Pancreas (tissue), 10 donors: ENCODE measurements around the gene ARL8A. TPM values are rescaled to one million over a fixed set of nuclear protein-coding genes. Genes with fewer than 3 reads are reported as not detected.
A peak's percentile ranks its signal among the peaks of the same experiment; 100 is the strongest.

Experiments used
- ATAC-seq, 4 donors: fragments of 200-7000 bp; cut with Tn5 transposase; one replicate each; pipeline versions ENCODE4 v1.8.0 to v1.9.1; 2020; ENCODE audit warnings: mild to moderate bottlenecking in 4 of 4, moderate library complexity in 4 of 4
- DNase-seq, 6 donors: peaks; one replicate each; pipeline ENCODE4 v3.0.0-alpha.2; 2020
- FAIRE-seq: peaks from 2 replicates; lab custom pipeline; 2012; peaks lifted over from hg19 to GRCh38; lab: Jason Lieb, UNC
- H3K27ac ChIP-seq, 4 donors: fragments of 200-600 bp; sonication (generic); 1 replicate in 3 of 4; 2 replicates in 1 of 4; pipeline versions ENCODE4 v1.5.0 to v1.8.0; 2020
- H3K27me3 ChIP-seq, 4 donors: fragments of 200-600 bp; one replicate each; pipeline ENCODE4 v1.8.0; 2021
- H3K36me3 ChIP-seq, 3 donors: fragments of 200-600 bp; sonication (generic) in 1 of 3; one replicate each; pipeline versions ENCODE4 v1.5.0 to v1.8.0; 2020 to 2021
- H3K4me1 ChIP-seq, 3 donors: fragments of 200-600 bp; one replicate each; pipeline ENCODE4 v1.8.0; 2021
- H3K4me3 ChIP-seq, 4 donors: fragments of 200-600 bp; sonication (generic) in 2 of 4; one replicate each; pipeline versions ENCODE4 v1.5.0 to v1.8.0; 2020 to 2021
- H3K9me3 ChIP-seq, 4 donors: fragments of 200-600 bp; one replicate each; pipeline ENCODE4 v1.8.0; 2021
- CTCF ChIP-seq, 4 donors: fragments of 200-600 bp; sonication (generic) in 3 of 4; IDR thresholded peaks; one replicate each; pipeline versions ENCODE4 v1.5.0 to v1.8.0; 2021; ENCODE audit warnings: antibody characterized with exemption in 4 of 4
- WGBS, 2 donors: extraction: QIAGEN DNeasy Blood & Tissue Kit; methylation state at CpG; one replicate each; pipeline ENCODE4 v1.1.7; 2013; 5-methylcytosine and 5-hydroxymethylcytosine counted together
- intact Hi-C, 3 donors: fragments of 100-400 bp; cut with DNase I; formaldehyde crosslinking; loops; one replicate each; pipeline versions ENCODE4 v1.11.1 to v1.14.2; 2022
- polyA plus RNA-seq, 2 donors: library from polyadenylated mRNA; stranded (reverse); fragments of 200-250 nt; gene quantifications; one replicate each; pipeline ENCODE4 v1.2.3, GENCODE V29; 2013
- total RNA-seq, 6 donors: library from RNA; stranded (reverse); fragmentation: NEBNext Ultra II Directional in 4 of 6; extraction: Animal tissue kit (Norgen Biotek cat#: 25700) in 4 of 6; gene quantifications; one replicate each; pipeline versions ENCODE4 v1.2.1 to v1.2.4, GENCODE V29; 2021 to 2023
- donor health status: healthy with polysubstance abuse.
- donor health status: DM: no; HTN: no; CAD: no; lungs with moderate emphysema.
- donor health status: DM: no; HTN: no; CAD: no.
- donor health status: control.
- donor health status: control.
- donor health status: Bipolar disorder and iron deficiency.
- donor health status: DM: yes; HTN: yes; CAD: no.
- donor health status: DM: no; HTN: no; CAD: no.
- donor health status: DM: no; HTN: no; CAD: no.
- donor health status: DM: yes; HTN: yes; CAD: no.

The ARL8A gene
- total and polyA plus RNA-seq, 8 donors, result 14.8 to 30.4 (median 22.1) TPM

GRCh38 chr1:202134645-202135172 is 9.8 kb downstream of the ARL8A start:
- H3K27me3 ChIP-seq, result no peaks in the 10 kb centered on the region
- intact Hi-C loops, result no loop called here
- H3K4me1 ChIP-seq, result no peaks in the 10 kb centered on the region
- ATAC-seq, result peak in 3 of 4 donors; percentile 13 to 21 (median 15)
- H3K9me3 ChIP-seq, result no peaks in the 10 kb centered on the region
- DNase-seq, result peak in 2 of 6 donors; percentile 46 to 49
- WGBS, 2 donors, result 37 to 56% methylated on average over 13 of the region's 13 CpGs
- H3K36me3 ChIP-seq, result peaks cover 0 to 4% (median 0%) of the 10 kb centered on the region in 3 donors
- no peak overlapping the region for H3K4me3 ChIP-seq
- H3K27ac ChIP-seq, result peak overlapping the region in 3 of 4 donors; percentile 18 to 44 (median 28)
- no peak for TF ChIP-seq CTCF (IDR thresholded peaks at IDR 0.05)
- FAIRE-seq, result no peak

- no peaks in the 10 kb centered on the region for H3K9me3 ChIP-seq
- no peak for ATAC-seq
- FAIRE-seq, result no peak
- no peak for TF ChIP-seq CTCF (IDR thresholded peaks at IDR 0.05)
- H3K4me3 ChIP-seq, result no peak overlapping the region
- 95 to 96% methylated on average over 5 of the region's 5 CpGs for WGBS, 2 donors
- no peak overlapping the region for H3K27ac ChIP-seq
- H3K36me3 ChIP-seq, result peaks cover 0 to 4% (median 0%) of the 10 kb centered on the region in 3 donors
- no peaks in the 10 kb centered on the region for H3K27me3 ChIP-seq
- intact Hi-C loops, result no loop called here
- no peaks in the 10 kb centered on the region for H3K4me1 ChIP-seq
- DNase-seq, result no peak
Observed at GRCh38 chr1:202133989-202134388, 10.5 kb downstream of the ARL8A start.

GRCh38 chr1:202133496-202133895 is 11.0 kb downstream of the ARL8A start:
- FAIRE-seq (no peak), ATAC-seq (no peak), DNase-seq (no peak)
- 61 to 66% methylated on average over 5 to 8 of the region's 8 CpGs for WGBS, 2 donors
- H3K4me3 ChIP-seq, result no peak overlapping the region
- intact Hi-C loops, result no loop called here
- no peaks in the 10 kb centered on the region for H3K9me3 ChIP-seq
- H3K4me1 ChIP-seq, result no peaks in the 10 kb centered on the region
- H3K27me3 ChIP-seq, result no peaks in the 10 kb centered on the region
- TF ChIP-seq CTCF (IDR thresholded peaks at IDR 0.05), result no peak
- H3K36me3 ChIP-seq, result peaks cover 0 to 4% (median 0%) of the 10 kb centered on the region in 3 donors
- no peak overlapping the region for H3K27ac ChIP-seq

- Histone ChIP-seq H3K4me3 (no peak overlapping the region), H3K27me3 (no peaks in the 10 kb centered on the region), H3K9me3 (no peaks in the 10 kb centered on the region), H3K4me1 (no peaks in the 10 kb centered on the region), H3K27ac (peak overlapping the region; percentile 51 to 72 (median 62)), H3K36me3 (peaks cover 0 to 4% (median 0%) of the 10 kb centered on the region in 3 donors)
- WGBS, 2 donors, result 86% methylated on average over 14 of the region's 14 CpGs
- DNase-seq (no peak), ATAC-seq (peak in 1 of 4 donors; percentile 20), FAIRE-seq (no peak)
- intact Hi-C loops, result no loop called here
- TF ChIP-seq CTCF (IDR thresholded peaks at IDR 0.05), result no peak
Observed at GRCh38 chr1:202133001-202133400, 11.5 kb downstream of the ARL8A start.
